ENCODE results near the gene OPHN1. TPM values are rescaled to one million over a fixed set of nuclear protein-coding genes. Genes with fewer than 3 reads are reported as not detected.

Gene OPHN1
- total and polyA plus RNA-seq, 7 donors, result 0.47 to 3.7 (median 2.4) TPM

GRCh38 chrX:68045008-68045577, 388.2 kb downstream of the OPHN1 start:
- Histone ChIP-seq H3K36me3 (ENCODE audit: insufficient read depth in 1 of 2, low read depth in 1 of 2) (peaks cover 0 to 4% of the 10 kb centered on the region in 2 donors), H3K27ac (no peak overlapping the region), H3K4me3 (no peak overlapping the region), H3K27me3 (ENCODE audit: insufficient read depth in 3 of 3, low read length in 2 of 3) (peaks cover 0 to 16% (median 0%) of the 10 kb centered on the region in 3 donors), H3K4me1 (no peaks in the 10 kb centered on the region), H3K9me3 (no peaks in the 10 kb centered on the region)
- 38 to 68% (median 64%) methylated on average over 2 of the region's 2 CpGs for WGBS, 3 donors
- no peak for TF ChIP-seq CTCF (IDR thresholded peaks at IDR 0.05)
- intact Hi-C loops (cut with DNase I), result no loop called here
- no peak for ATAC-seq
- no peak for DNase-seq

GRCh38 chrX:68043713-68044438, 389.4 kb downstream of the OPHN1 start:
- ATAC-seq, result no peak
- no peak for TF ChIP-seq CTCF (IDR thresholded peaks at IDR 0.05)
- intact Hi-C loops (cut with DNase I), result no loop called here

GRCh38 chrX:68041110-68041509, 392.2 kb downstream of the OPHN1 start:
- intact Hi-C loops (cut with DNase I), result no loop called here
- Histone ChIP-seq H3K4me1 (no peaks in the 10 kb centered on the region), H3K36me3 (ENCODE audit: insufficient read depth in 1 of 2, low read depth in 1 of 2) (no peaks in the 10 kb centered on the region), H3K9me3 (no peaks in the 10 kb centered on the region), H3K27me3 (ENCODE audit: insufficient read depth in 3 of 3, low read length in 2 of 3) (peaks cover 0 to 10% (median 0%) of the 10 kb centered on the region in 3 donors), H3K4me3 (no peak overlapping the region), H3K27ac (no peak overlapping the region)
- DNase-seq (no peak), ATAC-seq (no peak)
- 60 to 100% (median 90%) methylated on average over 1 of the region's 1 CpG for WGBS, 3 donors
- TF ChIP-seq CTCF (IDR thresholded peaks at IDR 0.05), result no peak

More at GRCh38 chrX:68043713-68044438, 389.4 kb downstream of the OPHN1 start:
- H3K4me1 ChIP-seq, result no peaks in the 10 kb centered on the region
- no peak for DNase-seq
- 74 to 100% (median 97%) methylated on average over 1 of the region's 1 CpG for whole genome bisulfite sequencing, 3 donors
- no peak overlapping the region for H3K27ac ChIP-seq
- peaks cover 0 to 4% of the 10 kb centered on the region in 2 donors for H3K36me3 ChIP-seq (ENCODE audit: insufficient read depth in 1 of 2, low read depth in 1 of 2)
- H3K4me3 ChIP-seq, result no peak overlapping the region
- H3K9me3 ChIP-seq, result no peaks in the 10 kb centered on the region
- peaks cover 0 to 15% (median 0%) of the 10 kb centered on the region in 3 donors for H3K27me3 ChIP-seq (ENCODE audit: insufficient read depth in 3 of 3, low read length in 2 of 3)

- H3K4me1 ChIP-seq, result no peaks in the 10 kb centered on the region
- H3K27ac ChIP-seq, result no peak overlapping the region
- H3K9me3 ChIP-seq, result no peaks in the 10 kb centered on the region
- no peak for DNase-seq
- peaks cover 0 to 8% (median 0%) of the 10 kb centered on the region in 3 donors for H3K27me3 ChIP-seq (ENCODE audit: insufficient read depth in 3 of 3, low read length in 2 of 3)
- intact Hi-C loops (cut with DNase I), result no loop called here
- H3K36me3 ChIP-seq (ENCODE audit: insufficient read depth in 1 of 2, low read depth in 1 of 2), result no peaks in the 10 kb centered on the region
- peak; percentile 18 for TF ChIP-seq CTCF (IDR thresholded peaks at IDR 0.05)
- no peak for ATAC-seq
- WGBS, 3 donors, result 54 to 77% (median 62%) methylated on average over 7 to 9 of the region's 9 CpGs
- H3K4me3 ChIP-seq, result no peak overlapping the region
These were observed 414.8 kb downstream of the OPHN1 start for GRCh38 chrX:68018248-68019203.

Measured in psoas muscle (tissue), 8 donors.